Thoracic aorta (tissue), 2 donors: ENCODE measurements around the gene PHF1. TPM values are rescaled to one million over a fixed set of nuclear protein-coding genes. Genes with fewer than 3 reads are reported as not detected.

Experiments used
- ATAC-seq: fragments of 150-250 bp; one replicate; pipeline ENCODE4 v1.8.0; 2017; ENCODE audit warnings: low read depth; ENCODE audit not compliant: insufficient number of reproducible peaks, low FRiP score
- DNase-seq: peaks from one replicate; pipeline ENCODE4 v3.0.0-alpha.2; 2020; ENCODE audit warnings: low spot score
- H3K27ac ChIP-seq, 2 donors: fragments of 200-600 bp; sonication (generic); 1 replicate in 1 of 2; 2 replicates in 1 of 2; pipeline ENCODE4 v1.5.1; 2016; ENCODE audit warnings: mild to moderate bottlenecking in 2 of 2, moderate library complexity in 2 of 2
- H3K27me3 ChIP-seq: fragments of 200-600 bp; sonication (generic); replicated peaks from 2 replicates; pipeline ENCODE4 v1.6.0; 2016; ENCODE audit warnings: mild to moderate bottlenecking; ENCODE audit not compliant: insufficient read depth
- H3K36me3 ChIP-seq: fragments of 200-600 bp; sonication (generic); one replicate; pipeline ENCODE4 v1.5.1; 2016
- H3K4me1 ChIP-seq, 2 donors: fragments of 200-600 bp; sonication (generic); 1 replicate in 1 of 2; 2 replicates in 1 of 2; pipeline versions ENCODE4 v1.5.1 to v1.6.0; 2016; ENCODE audit warnings: low read depth in 2 of 2, mild to moderate bottlenecking in 1 of 2; ENCODE audit not compliant: control insufficient read depth in 1 of 2
- H3K4me3 ChIP-seq: fragments of 200-600 bp; sonication (generic); 2 replicates; pipeline ENCODE4 v1.5.1; 2016; ENCODE audit warnings: mild to moderate bottlenecking
- H3K9me3 ChIP-seq: fragments of 200-600 bp; sonication (generic); 2 replicates; pipeline ENCODE4 v1.5.1; 2016
- CTCF ChIP-seq: fragments of 200-600 bp; sonication (generic); IDR thresholded peaks from one replicate; pipeline ENCODE4 v1.5.1; 2019; ENCODE audit warnings: antibody characterized with exemption
- total RNA-seq, 2 donors: library from RNA; depleted of rRNA; stranded (reverse); fragments of >200 nt; gene quantifications; one replicate each; pipeline versions ENCODE4 v1.1.0 to v1.2.3, GENCODE V29; 2016

The PHF1 gene
- total RNA-seq, 2 donors from 2014 or later, result 82.0 to 104 TPM

DNA sequence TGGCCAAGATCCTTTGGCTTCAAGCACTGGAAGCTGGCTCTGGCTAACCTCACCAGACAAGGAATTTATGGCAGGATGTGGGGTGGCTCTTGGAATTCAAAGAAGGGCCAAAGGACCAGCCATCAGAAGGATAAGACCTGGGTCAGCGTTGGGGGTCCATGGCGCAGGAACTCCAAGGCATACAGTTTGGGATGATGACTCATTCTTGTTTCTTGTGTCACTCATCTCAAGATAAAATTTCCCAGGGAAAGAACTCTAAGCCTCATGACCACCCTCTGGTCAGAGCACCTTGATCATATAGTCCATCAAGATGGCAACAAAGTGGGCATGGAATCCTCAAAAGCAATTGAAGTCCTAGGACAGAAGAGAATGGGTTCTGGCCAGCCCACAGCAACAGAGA is 48.4 kb downstream of the PHF1 start:
- peaks cover 17% of the 10 kb centered on the region for H3K36me3 ChIP-seq
- no peaks in the 10 kb centered on the region for H3K27me3 ChIP-seq
- H3K4me3 ChIP-seq, result no peak overlapping the region
- no peaks in the 10 kb centered on the region for H3K9me3 ChIP-seq
- no peak for TF ChIP-seq CTCF
- H3K27ac ChIP-seq, result no peak overlapping the region
- ATAC-seq (no peak), DNase-seq (no peak)
- peaks cover 5 to 8% of the 10 kb centered on the region in 2 donors for H3K4me1 ChIP-seq

Other genes with a start within 250 kb of the PHF1 start
- gene COL11A2, start 218.5 kb upstream of the PHF1 start, total RNA-seq, result 1 to 10 TPM; 1.9 to 3.4 TPM
- gene RXRB, start 210.3 kb upstream of the PHF1 start, total RNA-seq, result 10 to 100 TPM; 38.7 to 47.2 TPM
- gene SLC39A7, start 210.1 kb upstream of the PHF1 start, total RNA-seq, result 100 to 1,000 TPM in 1 of 2 donors, 10 to 100 TPM in 1; 71.3 to 106 TPM
- 10 to 100 TPM in 1 of 2 donors, 1 to 10 TPM in 1; 4.0 to 15.0 TPM for gene HSD17B8, start 206.4 kb upstream of the PHF1 start, total RNA-seq
- 10 to 100 TPM; 13.2 to 17.3 TPM for gene RING1, start 202.5 kb upstream of the PHF1 start, total RNA-seq
- gene VPS52, start 139.1 kb upstream of the PHF1 start, total RNA-seq, result 10 to 100 TPM; 31.4 to 43.2 TPM
- gene RPS18, start 138.9 kb upstream of the PHF1 start, total RNA-seq, result 1,000 to 10,000 TPM; 1,163 to 1,178 TPM
- gene B3GALT4, start 133.9 kb upstream of the PHF1 start, total RNA-seq, result 10 to 100 TPM; 18.1 to 27.3 TPM
- gene WDR46, start 121.8 kb upstream of the PHF1 start, total RNA-seq, result 10 to 100 TPM; 42.6 to 60.3 TPM
- 10 to 100 TPM; 26.8 to 31.9 TPM for gene PFDN6, start 121.4 kb upstream of the PHF1 start, total RNA-seq
- gene RGL2, start 112.1 kb upstream of the PHF1 start, total RNA-seq, result 10 to 100 TPM; 49.9 to 83.5 TPM
- 100 to 1,000 TPM in 1 of 2 donors, 10 to 100 TPM in 1; 88.0 to 107 TPM for gene TAPBP, start 96.9 kb upstream of the PHF1 start, total RNA-seq
- 10 to 100 TPM; 15.0 to 29.5 TPM for gene ZBTB22, start 93.3 kb upstream of the PHF1 start, total RNA-seq
- gene DAXX, start 88.1 kb upstream of the PHF1 start, total RNA-seq, result 10 to 100 TPM; 32.4 to 78.5 TPM
- under 1 TPM; 0.81 to 0.85 TPM for gene KIFC1, start 19.2 kb upstream of the PHF1 start, total RNA-seq
- 100 to 1,000 TPM in 1 of 2 donors, 10 to 100 TPM in 1; 60.3 to 207 TPM for gene CUTA, start 7.1 kb downstream of the PHF1 start, total RNA-seq
- 10 to 100 TPM; 16.2 to 24.6 TPM for gene SYNGAP1, start 9.1 kb downstream of the PHF1 start, total RNA-seq
- 1 to 10 TPM; 1.1 to 7.1 TPM for gene ZBTB9, start 43.6 kb downstream of the PHF1 start, total RNA-seq
- 10 to 100 TPM; 13.8 to 14.0 TPM for gene BAK1, start 169.3 kb downstream of the PHF1 start, total RNA-seq
- gene ITPR3, start 210.3 kb downstream of the PHF1 start, total RNA-seq, result 10 to 100 TPM; 15.2 to 21.2 TPM